HepG2 (cell line): ENCODE measurements around the gene SUPV3L1. TPM values are rescaled to one million over a fixed set of nuclear protein-coding genes. Genes with fewer than 3 reads are reported as not detected.

ENCODE experiments used
- AGO2 ChIP-seq: fragments of 200-400 bp; formaldehyde crosslinking; optimal IDR thresholded peaks from 2 replicates; pipeline ENCODE3; 2017; ENCODE audit warnings: mild to moderate bottlenecking, low read depth, low read length, moderate library complexity
- BCL3 ChIP-seq: sonication (generic); formaldehyde crosslinking; IDR thresholded peaks from 2 replicates; pipeline ENCODE4 v1.5.1; 2020; ENCODE audit warnings: mild to moderate bottlenecking, missing genetic modification reagents, moderate library complexity
- CBFB ChIP-seq: sonication (generic); formaldehyde crosslinking; IDR thresholded peaks from 2 replicates; pipeline ENCODE4 v1.4.0; 2020; ENCODE audit warnings: missing genetic modification reagents
- MLLT10 ChIP-seq: sonication (generic); formaldehyde crosslinking; IDR thresholded peaks from 2 replicates; pipeline ENCODE4 v1.4.0; 2020; ENCODE audit warnings: missing genetic modification reagents
- NFE2L2 ChIP-seq: fragments of 150-350 bp; IDR thresholded peaks from 2 replicates; pipeline ENCODE4 v1.6.1; 2014; ENCODE audit warnings: low read length
- NFIB ChIP-seq: sonication (generic); formaldehyde crosslinking; IDR thresholded peaks from 2 replicates; pipeline ENCODE4 v1.9.0; 2021; ENCODE audit warnings: missing genetic modification reagents, mild to moderate bottlenecking, borderline replicate concordance
- NFYC ChIP-seq: IDR thresholded peaks from 2 replicates; pipeline ENCODE4 v1.6.1; 2016; ENCODE audit warnings: missing genetic modification reagents, missing compliant biosample characterization
- NONO ChIP-seq, 2 experiments: fragments of 450-650 bp in 1 of 2; sonication (generic) in 1 of 2; formaldehyde crosslinking in 1 of 2; IDR thresholded peaks in 1 of 2; conservative IDR thresholded peaks in 1 of 2; 2 replicates each; pipeline versions ENCODE4 v1.6.1 to v1.8.0; 2017 to 2022; ENCODE audit warnings: mild to moderate bottlenecking in 1 of 2, missing genetic modification reagents in 1 of 2, moderate library complexity in 1 of 2
- SPEN ChIP-seq: sonication (generic); formaldehyde crosslinking; IDR thresholded peaks from 2 replicates; pipeline ENCODE4 v1.5.1; 2020; ENCODE audit warnings: low read depth, mild to moderate bottlenecking, missing genetic modification reagents
- SRF ChIP-seq: IDR thresholded peaks from 2 replicates; pipeline ENCODE4 v1.6.1; 2011; ENCODE audit warnings: mild to moderate bottlenecking, low read depth, low read length, moderate library complexity
- TEAD3 ChIP-seq: optimal IDR thresholded peaks from 2 replicates; pipeline ENCODE3; 2016; ENCODE audit warnings: borderline replicate concordance
- ZBTB34 ChIP-seq: sonication (generic); formaldehyde crosslinking; IDR thresholded peaks from 2 replicates; pipeline ENCODE4 v1.8.0; 2022; ENCODE audit warnings: mild to moderate bottlenecking, missing genetic modification reagents
- ZNF251 ChIP-seq: sonication (generic); formaldehyde crosslinking; IDR thresholded peaks from 2 replicates; pipeline ENCODE4 v1.9.0; 2021; ENCODE audit warnings: mild to moderate bottlenecking, missing genetic modification reagents
- ZNF282 ChIP-seq: fragments of 450-650 bp; IDR thresholded peaks from 2 replicates; pipeline ENCODE4 v1.6.1; 2018; ENCODE audit not compliant: partially characterized antibody
- ZNF558 ChIP-seq: sonication (generic); formaldehyde crosslinking; IDR thresholded peaks from 2 replicates; pipeline ENCODE4 v1.9.0; 2022; ENCODE audit warnings: mild to moderate bottlenecking, missing genetic modification reagents, borderline replicate concordance
- ZNF644 ChIP-seq: IDR thresholded peaks from 2 replicates; pipeline ENCODE4 v1.6.1; 2016; ENCODE audit warnings: low read depth
- polyA plus RNA-seq, 8 experiments: library from polyadenylated mRNA; depleted of rRNA in 3 of 8; stranded (reverse) in 7 of 8; unstranded in 1 of 8; fragments of >200 nt; fragmentation: Illumina TruSeq in 4 of 8; extraction: Trizol in 4 of 8; gene quantifications; 2 replicates each; pipeline versions ENCODE4 v1.2.1 to v1.2.3, GENCODE V29; 2011 to 2016; ENCODE audit warnings: low read depth in 4 of 8, missing spikeins in 1 of 8, mixed read lengths in 1 of 8; ENCODE audit not compliant: insufficient read depth in 1 of 8
- total RNA-seq, 5 experiments: library from RNA; depleted of rRNA; stranded (reverse); fragments of >200 nt; fragmentation: Illumina TruSeq; extraction: Trizol; gene quantifications; 2 replicates each; pipeline ENCODE4 v1.2.3, GENCODE V29; 2016; ENCODE audit warnings: low read depth in 1 of 5
- TF ChIP-seq, protein P1 (sequence below): sonication (generic); formaldehyde crosslinking; IDR thresholded peaks from 2 replicates; pipeline ENCODE4 v1.9.0; 2021; ENCODE audit warnings: missing genetic modification reagents, mild to moderate bottlenecking, borderline replicate concordance
- TF ChIP-seq, protein P2 (sequence below): sonication (generic); formaldehyde crosslinking; IDR thresholded peaks from 2 replicates; pipeline ENCODE4 v1.5.1; 2020; ENCODE audit warnings: missing genetic modification reagents, mild to moderate bottlenecking, borderline replicate concordance
- TF ChIP-seq, protein P3 (sequence below): sonication (generic); formaldehyde crosslinking; IDR thresholded peaks from 2 replicates; pipeline ENCODE4 v1.4.0; 2020; ENCODE audit warnings: low read depth, missing genetic modification reagents

Gene SUPV3L1
- total and polyA plus RNA-seq, 2 of the 13 experiments (the other 11 are each of a cell fraction or from before 2014, with no cell fraction given), result 28.8 to 45.7 TPM

DNA sequence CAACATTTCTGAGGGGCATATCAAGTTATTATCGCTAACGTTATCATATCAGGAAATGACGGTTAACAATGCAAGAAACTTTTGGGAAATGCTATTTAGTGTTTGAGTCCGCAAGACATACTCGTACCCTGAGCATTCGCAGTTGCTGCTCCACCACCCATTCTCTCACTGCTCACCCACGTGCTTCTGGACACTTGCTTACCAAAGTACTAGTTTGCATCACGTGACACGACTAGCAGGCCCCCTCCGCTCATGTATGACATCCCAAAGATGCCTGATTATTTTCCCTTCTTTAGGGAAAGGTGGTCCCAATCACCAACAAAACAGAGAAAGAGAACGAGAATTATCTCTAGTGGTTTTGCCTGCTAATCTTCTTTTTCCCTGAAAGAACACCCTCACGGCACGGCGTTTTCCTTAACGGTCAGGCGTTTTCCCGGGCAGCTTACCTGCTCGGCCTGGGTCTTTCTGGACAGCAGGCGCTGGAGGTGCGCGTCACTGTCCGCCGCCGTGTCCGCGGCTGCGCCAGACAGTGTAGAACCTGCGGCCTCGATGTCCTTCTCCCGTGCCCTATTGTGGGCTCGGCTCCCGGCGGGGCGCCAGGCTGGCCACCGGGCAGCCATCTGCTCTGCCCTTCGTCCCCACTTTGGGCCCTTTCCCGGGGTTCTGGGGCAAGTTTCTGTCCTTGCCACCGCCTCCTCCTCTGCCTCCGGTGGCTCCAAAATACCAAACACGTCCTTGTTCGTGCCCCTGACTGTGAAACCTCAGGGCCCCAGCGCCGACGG is at the start of gene SUPV3L1 (continued):
- no peak; the same call in 1 of the 2 replicates for TF ChIP-seq MLLT10 (CRISPR knock-in tag)
- no peak for TF ChIP-seq ZNF644
- peak; percentile 76; the same call in 1 of the 2 replicates for TF ChIP-seq SRF
- no peak for TF ChIP-seq ZBTB34 (CRISPR knock-in tag)
- TF ChIP-seq ZNF282, result no peak
- TF ChIP-seq, protein P1, sequence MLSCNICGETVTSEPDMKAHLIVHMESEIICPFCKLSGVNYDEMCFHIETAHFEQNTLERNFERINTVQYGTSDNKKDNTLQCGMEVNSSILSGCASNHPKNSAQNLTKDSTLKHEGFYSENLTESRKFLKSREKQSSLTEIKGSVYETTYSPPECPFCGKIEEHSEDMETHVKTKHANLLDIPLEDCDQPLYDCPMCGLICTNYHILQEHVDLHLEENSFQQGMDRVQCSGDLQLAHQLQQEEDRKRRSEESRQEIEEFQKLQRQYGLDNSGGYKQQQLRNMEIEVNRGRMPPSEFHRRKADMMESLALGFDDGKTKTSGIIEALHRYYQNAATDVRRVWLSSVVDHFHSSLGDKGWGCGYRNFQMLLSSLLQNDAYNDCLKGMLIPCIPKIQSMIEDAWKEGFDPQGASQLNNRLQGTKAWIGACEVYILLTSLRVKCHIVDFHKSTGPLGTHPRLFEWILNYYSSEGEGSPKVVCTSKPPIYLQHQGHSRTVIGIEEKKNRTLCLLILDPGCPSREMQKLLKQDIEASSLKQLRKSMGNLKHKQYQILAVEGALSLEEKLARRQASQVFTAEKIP (CRISPR knock-in tag), result no peak
- TF ChIP-seq SPEN (CRISPR knock-in tag), result peak; percentile 87; the same call in 1 of the 2 replicates
- no peak for TF ChIP-seq ZNF558 (CRISPR knock-in tag)
- no peak for TF ChIP-seq NFIB (CRISPR knock-in tag)
- no peak for TF ChIP-seq BCL3 (CRISPR knock-in tag)
- TF ChIP-seq, protein P2, sequence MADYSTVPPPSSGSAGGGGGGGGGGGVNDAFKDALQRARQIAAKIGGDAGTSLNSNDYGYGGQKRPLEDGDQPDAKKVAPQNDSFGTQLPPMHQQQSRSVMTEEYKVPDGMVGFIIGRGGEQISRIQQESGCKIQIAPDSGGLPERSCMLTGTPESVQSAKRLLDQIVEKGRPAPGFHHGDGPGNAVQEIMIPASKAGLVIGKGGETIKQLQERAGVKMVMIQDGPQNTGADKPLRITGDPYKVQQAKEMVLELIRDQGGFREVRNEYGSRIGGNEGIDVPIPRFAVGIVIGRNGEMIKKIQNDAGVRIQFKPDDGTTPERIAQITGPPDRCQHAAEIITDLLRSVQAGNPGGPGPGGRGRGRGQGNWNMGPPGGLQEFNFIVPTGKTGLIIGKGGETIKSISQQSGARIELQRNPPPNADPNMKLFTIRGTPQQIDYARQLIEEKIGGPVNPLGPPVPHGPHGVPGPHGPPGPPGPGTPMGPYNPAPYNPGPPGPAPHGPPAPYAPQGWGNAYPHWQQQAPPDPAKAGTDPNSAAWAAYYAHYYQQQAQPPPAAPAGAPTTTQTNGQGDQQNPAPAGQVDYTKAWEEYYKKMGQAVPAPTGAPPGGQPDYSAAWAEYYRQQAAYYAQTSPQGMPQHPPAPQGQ (CRISPR knock-in tag), result no peak; the same call in 1 of the 2 replicates
- 0 out of 2 replicates have a peak, but pooled peaks have one; percentile 16 for TF ChIP-seq NFYC (CRISPR knock-in tag)
- TF ChIP-seq NFE2L2, result no peak
- TF ChIP-seq ZNF251 (CRISPR knock-in tag), result no peak
- TF ChIP-seq, protein P3, sequence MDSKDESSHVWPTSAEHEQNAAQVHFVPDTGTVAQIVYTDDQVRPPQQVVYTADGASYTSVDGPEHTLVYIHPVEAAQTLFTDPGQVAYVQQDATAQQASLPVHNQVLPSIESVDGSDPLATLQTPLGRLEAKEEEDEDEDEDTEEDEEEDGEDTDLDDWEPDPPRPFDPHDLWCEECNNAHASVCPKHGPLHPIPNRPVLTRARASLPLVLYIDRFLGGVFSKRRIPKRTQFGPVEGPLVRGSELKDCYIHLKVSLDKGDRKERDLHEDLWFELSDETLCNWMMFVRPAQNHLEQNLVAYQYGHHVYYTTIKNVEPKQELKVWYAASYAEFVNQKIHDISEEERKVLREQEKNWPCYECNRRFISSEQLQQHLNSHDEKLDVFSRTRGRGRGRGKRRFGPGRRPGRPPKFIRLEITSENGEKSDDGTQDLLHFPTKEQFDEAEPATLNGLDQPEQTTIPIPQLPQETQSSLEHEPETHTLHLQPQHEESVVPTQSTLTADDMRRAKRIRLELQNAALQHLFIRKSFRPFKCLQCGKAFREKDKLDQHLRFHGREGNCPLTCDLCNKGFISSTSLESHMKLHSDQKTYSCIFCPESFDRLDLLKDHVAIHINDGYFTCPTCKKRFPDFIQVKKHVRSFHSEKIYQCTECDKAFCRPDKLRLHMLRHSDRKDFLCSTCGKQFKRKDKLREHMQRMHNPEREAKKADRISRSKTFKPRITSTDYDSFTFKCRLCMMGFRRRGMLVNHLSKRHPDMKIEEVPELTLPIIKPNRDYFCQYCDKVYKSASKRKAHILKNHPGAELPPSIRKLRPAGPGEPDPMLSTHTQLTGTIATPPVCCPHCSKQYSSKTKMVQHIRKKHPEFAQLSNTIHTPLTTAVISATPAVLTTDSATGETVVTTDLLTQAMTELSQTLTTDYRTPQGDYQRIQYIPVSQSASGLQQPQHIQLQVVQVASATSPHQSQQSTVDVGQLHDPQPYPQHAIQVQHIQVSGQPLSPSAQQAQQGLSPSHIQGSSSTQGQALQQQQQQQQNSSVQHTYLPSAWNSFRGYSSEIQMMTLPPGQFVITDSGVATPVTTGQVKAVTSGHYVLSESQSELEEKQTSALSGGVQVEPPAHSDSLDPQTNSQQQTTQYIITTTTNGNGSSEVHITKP (CRISPR knock-in tag), result no peak
- TF ChIP-seq AGO2, result no peak
- TF ChIP-seq TEAD3 (CRISPR knock-in tag), result no peak
- TF ChIP-seq CBFB (CRISPR knock-in tag), result no peak
- TF ChIP-seq NONO (IDR thresholded peaks at IDR 0.05), result no peak
- no peak; the same call in 1 of the 2 replicates for TF ChIP-seq NONO (CRISPR knock-in tag; conservative IDR thresholded peaks at IDR 0.05)
